Ovary (tissue), 3 donors: ENCODE results near the gene YIPF4.

ENCODE experiments used
- CTCF ChIP-seq, 3 donors: fragments of 450-650 bp in 2 of 3; fragments of 200-600 bp in 1 of 3; IDR thresholded peaks; one replicate each; pipeline versions ENCODE4 v1.5.1 to v1.8.0; 2016 to 2022; ENCODE audit warnings: antibody characterized with exemption in 3 of 3, mild to moderate bottlenecking in 1 of 3
- POLR2A ChIP-seq: fragments of 450-650 bp; IDR thresholded peaks from one replicate; pipeline ENCODE4 v1.6.1; 2017; ENCODE audit warnings: antibody characterized with exemption, mild to moderate bottlenecking, moderate library complexity
- donor health status: DM: no; HTN: no; CAD: no.

DNA sequence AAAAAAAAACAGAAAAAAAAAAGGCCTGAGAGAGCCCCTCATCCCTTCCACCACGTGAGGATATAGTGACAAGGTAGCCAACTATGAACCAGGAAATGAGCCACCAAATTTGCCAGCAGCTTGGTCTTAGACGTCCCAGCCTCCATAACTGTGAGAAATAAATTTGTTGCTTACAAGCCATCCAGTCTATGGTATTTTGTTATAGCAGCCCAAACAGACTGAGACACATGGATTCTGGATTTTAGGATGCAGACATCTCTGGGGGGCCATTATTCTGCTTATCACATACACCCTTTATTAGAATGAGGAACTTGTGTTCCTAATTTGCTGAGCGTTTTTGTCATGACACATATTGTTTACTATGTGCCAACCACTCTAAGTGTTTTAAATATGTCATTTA lies 5.4 kb upstream of the YIPF4 start:
- no peak for TF ChIP-seq CTCF (IDR thresholded peaks at IDR 0.05)
- no peak for TF ChIP-seq POLR2A
